ENCODE results near the gene ZBTB7B.

GRCh38 chr1:155004352-155005075 lies 1.9 kb downstream of the ZBTB7B start:
- no peak for TF ChIP-seq CTCF (IDR thresholded peaks at IDR 0.05)
- TF ChIP-seq POLR2A (IDR thresholded peaks at IDR 0.05): no peak
